PFSK-1 (cell line): ENCODE data around the gene BLACAT1.

Source experiments
- FOXP2 ChIP-seq: optimal IDR thresholded peaks from 2 replicates; pipeline ENCODE3; 2011; ENCODE audit warnings: borderline replicate concordance, control low read depth, inconsistent platforms; ENCODE audit not compliant: insufficient read depth; ENCODE audit errors: extremely low read length, extremely low read depth
- POLR2AphosphoS5 ChIP-seq: IDR thresholded peaks from 2 replicates; pipeline ENCODE4 v1.6.1; 2012; ENCODE audit warnings: low read depth, mild to moderate bottlenecking, control low read depth, low read length, moderate library complexity
- SIN3A ChIP-seq: IDR thresholded peaks from 2 replicates; pipeline ENCODE4 v1.6.1; 2012; ENCODE audit warnings: mild to moderate bottlenecking, low read length, moderate library complexity, borderline replicate concordance; ENCODE audit not compliant: insufficient read depth
- TAF1 ChIP-seq: IDR thresholded peaks from 2 replicates; pipeline ENCODE4 v1.6.1; 2012; ENCODE audit warnings: low read length, control low read depth, borderline replicate concordance; ENCODE audit not compliant: insufficient read depth
- TF ChIP-seq, protein P1 (sequence below), 2 experiments: IDR thresholded peaks; 2 replicates each; pipeline versions ENCODE4 v1.6.1 to v1.8.0; 2011 to 2012; ENCODE audit warnings: low read depth in 2 of 2, low read length in 2 of 2, control low read depth in 1 of 2, inconsistent platforms in 1 of 2, mild to moderate bottlenecking in 1 of 2, moderate library complexity in 1 of 2; ENCODE audit not compliant: insufficient read depth in 1 of 2

Gene BLACAT1

DNA sequence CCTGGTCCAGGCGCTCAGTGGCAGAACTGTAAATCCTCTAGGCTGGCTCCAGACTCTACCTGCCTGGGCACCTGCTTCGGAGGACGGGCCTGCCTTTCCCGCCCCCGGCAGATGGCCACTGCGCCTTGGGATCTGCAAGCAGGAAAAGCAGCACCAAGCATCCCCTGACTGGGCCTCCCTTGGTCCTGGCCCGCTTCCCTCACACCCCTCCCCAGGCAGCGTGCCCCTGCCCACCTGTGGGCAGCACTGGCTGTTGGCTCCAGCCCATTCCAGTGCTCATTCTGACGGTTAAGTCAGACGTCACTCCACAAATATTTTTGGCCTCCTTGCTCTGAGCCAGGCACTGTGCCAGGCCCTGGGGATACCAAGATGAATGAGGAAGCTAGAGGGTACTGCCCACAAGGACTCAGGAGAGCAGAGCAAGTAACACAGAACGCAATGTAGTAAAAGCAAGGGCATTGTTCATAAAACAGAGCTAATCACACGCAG lies 22.0 kb upstream of the BLACAT1 start:
- TF ChIP-seq, protein P1, sequence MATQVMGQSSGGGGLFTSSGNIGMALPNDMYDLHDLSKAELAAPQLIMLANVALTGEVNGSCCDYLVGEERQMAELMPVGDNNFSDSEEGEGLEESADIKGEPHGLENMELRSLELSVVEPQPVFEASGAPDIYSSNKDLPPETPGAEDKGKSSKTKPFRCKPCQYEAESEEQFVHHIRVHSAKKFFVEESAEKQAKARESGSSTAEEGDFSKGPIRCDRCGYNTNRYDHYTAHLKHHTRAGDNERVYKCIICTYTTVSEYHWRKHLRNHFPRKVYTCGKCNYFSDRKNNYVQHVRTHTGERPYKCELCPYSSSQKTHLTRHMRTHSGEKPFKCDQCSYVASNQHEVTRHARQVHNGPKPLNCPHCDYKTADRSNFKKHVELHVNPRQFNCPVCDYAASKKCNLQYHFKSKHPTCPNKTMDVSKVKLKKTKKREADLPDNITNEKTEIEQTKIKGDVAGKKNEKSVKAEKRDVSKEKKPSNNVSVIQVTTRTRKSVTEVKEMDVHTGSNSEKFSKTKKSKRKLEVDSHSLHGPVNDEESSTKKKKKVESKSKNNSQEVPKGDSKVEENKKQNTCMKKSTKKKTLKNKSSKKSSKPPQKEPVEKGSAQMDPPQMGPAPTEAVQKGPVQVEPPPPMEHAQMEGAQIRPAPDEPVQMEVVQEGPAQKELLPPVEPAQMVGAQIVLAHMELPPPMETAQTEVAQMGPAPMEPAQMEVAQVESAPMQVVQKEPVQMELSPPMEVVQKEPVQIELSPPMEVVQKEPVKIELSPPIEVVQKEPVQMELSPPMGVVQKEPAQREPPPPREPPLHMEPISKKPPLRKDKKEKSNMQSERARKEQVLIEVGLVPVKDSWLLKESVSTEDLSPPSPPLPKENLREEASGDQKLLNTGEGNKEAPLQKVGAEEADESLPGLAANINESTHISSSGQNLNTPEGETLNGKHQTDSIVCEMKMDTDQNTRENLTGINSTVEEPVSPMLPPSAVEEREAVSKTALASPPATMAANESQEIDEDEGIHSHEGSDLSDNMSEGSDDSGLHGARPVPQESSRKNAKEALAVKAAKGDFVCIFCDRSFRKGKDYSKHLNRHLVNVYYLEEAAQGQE (IDR thresholded peaks at IDR 0.05; ENCODE audit: insufficient read depth in 1 of 2, low read depth in 2 of 2, low read length in 2 of 2): no peak
- TF ChIP-seq POLR2AphosphoS5 (no peak), TAF1 (no peak), SIN3A (no peak), FOXP2 (no peak)

DNA sequence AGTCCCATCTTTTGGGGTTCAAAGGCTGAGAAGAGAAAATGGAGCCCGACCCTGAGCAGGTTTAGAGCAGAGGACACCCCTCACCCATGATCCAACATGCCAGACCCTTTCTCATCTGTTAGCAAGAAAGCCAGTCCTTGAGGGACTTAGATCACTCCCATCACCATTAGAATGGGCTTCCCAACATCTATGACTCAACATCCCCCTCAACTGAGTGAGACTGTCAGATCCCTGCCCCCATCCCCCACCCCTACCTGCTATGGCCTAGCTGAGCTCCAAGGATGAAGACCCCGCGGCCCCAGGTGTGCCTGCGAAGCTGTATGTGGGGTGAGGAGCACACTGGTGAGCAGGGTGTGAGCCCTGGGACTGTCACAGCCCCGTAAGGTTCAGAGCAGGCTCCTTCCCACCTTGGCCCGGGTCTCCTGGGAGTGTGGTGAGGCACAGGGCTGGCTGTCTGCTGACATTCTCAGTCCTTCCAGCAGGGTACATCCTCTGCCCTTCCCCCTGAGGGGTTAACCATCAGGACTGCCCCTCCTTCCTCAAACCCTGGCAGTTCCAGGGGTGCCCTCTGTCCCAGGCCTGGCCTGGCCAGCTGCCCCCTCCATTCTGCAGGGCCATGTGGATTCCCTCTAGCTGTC lies 21.4 kb upstream of the BLACAT1 start:
- TF ChIP-seq FOXP2: no peak

DNA sequence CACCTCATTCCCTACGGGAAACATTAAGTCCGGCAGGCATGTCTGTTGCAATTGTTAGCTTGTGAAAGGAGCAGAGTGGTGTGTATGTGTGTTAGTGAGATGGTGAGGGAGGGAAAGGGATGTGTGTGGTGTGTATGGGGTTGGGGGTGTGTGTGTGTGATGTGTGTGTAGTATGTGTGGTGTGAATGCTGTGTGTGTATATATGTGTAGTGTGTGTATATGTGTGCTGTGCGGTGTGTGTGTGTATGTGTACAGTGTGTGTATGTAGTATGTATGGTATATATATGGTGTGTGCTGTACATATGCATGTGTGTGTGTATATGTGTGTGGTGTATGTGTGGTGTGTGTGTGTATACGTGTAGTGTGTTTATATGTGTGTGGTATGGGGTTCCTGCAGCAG lies 20.8 kb upstream of the BLACAT1 start:
- TF ChIP-seq POLR2AphosphoS5: no peak
- TF ChIP-seq FOXP2: no peak
- no peak for TF ChIP-seq SIN3A
- TF ChIP-seq TAF1: no peak
- TF ChIP-seq, protein P1 (IDR thresholded peaks at IDR 0.05; ENCODE audit: insufficient read depth in 1 of 2, low read depth in 2 of 2, low read length in 2 of 2): no peak

DNA sequence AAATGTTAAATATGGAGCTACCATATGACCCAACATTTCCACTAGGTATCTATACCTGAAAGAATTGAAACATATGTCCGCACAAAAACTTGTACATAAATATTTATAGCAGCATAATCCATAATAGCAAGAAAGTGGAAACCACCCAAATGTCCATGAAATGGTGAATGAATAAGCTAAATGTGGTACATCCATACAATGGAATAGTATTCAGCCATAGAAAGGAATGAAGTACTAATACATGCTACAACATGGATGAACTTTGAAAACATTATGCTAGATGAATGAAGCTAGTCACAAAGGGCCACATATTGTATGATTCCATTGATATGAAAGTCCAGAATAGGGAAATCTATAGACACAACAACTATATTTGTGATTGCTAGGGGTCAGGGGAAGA lies 20.0 kb upstream of the BLACAT1 start:
- TF ChIP-seq TAF1: no peak
- TF ChIP-seq SIN3A: no peak
- TF ChIP-seq POLR2AphosphoS5: no peak
- TF ChIP-seq FOXP2: no peak
- TF ChIP-seq, protein P1 (IDR thresholded peaks at IDR 0.05; ENCODE audit: insufficient read depth in 1 of 2, low read depth in 2 of 2, low read length in 2 of 2): no peak

DNA sequence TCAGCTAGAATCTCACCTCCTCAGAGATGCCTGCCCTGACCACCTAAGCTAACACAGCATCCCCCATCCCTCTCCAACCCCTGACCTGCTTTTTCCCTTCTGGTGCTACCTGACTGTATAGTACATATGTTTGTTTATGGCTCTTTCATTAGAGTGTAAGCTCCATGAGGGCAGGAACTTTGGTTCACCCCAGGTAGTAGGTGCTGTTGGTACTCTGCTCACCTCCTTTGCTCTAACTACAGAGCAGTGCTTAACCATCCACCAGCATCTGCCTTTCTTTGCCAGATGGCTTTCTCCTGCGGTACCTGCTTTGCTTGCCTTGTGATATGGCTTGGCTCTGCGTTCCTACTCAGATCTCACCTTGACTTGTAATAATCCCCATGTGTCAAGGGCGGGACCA lies 18.7 kb upstream of the BLACAT1 start:
- TF ChIP-seq SIN3A (no peak), FOXP2 (no peak), POLR2AphosphoS5 (no peak)
- TF ChIP-seq, protein P1 (IDR thresholded peaks at IDR 0.05; ENCODE audit: insufficient read depth in 1 of 2, low read depth in 2 of 2, low read length in 2 of 2): no peak
